KOPT-K1 (cell line): ENCODE measurements around the gene RPS5.

Source experiments
- H3K27ac ChIP-seq: fragments of 200-600 bp; sonication (generic); 2 replicates; pipeline ENCODE4 v1.5.1; 2016; ENCODE audit warnings: antibody characterized with exemption, mild to moderate bottlenecking, low read depth, low read length; ENCODE audit not compliant: poor library complexity, severe bottlenecking
- H3K36me3 ChIP-seq: fragments of 200-600 bp; sonication (generic); 2 replicates; pipeline ENCODE4 v1.5.1; 2017; ENCODE audit warnings: antibody characterized with exemption, mild to moderate bottlenecking, low read length, moderate library complexity; ENCODE audit not compliant: insufficient read depth
- H3K9me3 ChIP-seq: fragments of 200-600 bp; sonication (generic); 2 replicates; pipeline ENCODE4 v1.5.1; 2017; ENCODE audit warnings: antibody characterized with exemption, low read length, mild to moderate bottlenecking; ENCODE audit not compliant: insufficient read depth, poor library complexity, severe bottlenecking

RPS5 gene

GRCh38 chr19:58353717-58354477, 33.2 kb upstream of the RPS5 start:
- H3K36me3 ChIP-seq: peaks cover 17% of the 10 kb centered on the region; the same call in 1 of the 2 replicates
- no peak overlapping the region for H3K27ac ChIP-seq
- H3K9me3 ChIP-seq: no peaks in the 10 kb centered on the region

- peaks cover 17% of the 10 kb centered on the region; the same call in 1 of the 2 replicates for H3K36me3 ChIP-seq
- no peaks in the 10 kb centered on the region for H3K9me3 ChIP-seq
- no peak overlapping the region for H3K27ac ChIP-seq
Measured at GRCh38 chr19:58354478-58355030, 32.5 kb upstream of the RPS5 start.

GRCh38 chr19:58355215-58355796, 31.8 kb upstream of the RPS5 start:
- no peaks in the 10 kb centered on the region for H3K9me3 ChIP-seq
- peaks cover 17% of the 10 kb centered on the region; the same call in 1 of the 2 replicates for H3K36me3 ChIP-seq
- H3K27ac ChIP-seq: no peak overlapping the region

GRCh38 chr19:58355908-58356765, 30.9 kb upstream of the RPS5 start:
- Histone ChIP-seq H3K36me3 (peaks cover 17% of the 10 kb centered on the region; the same call in 1 of the 2 replicates), H3K27ac (no peak overlapping the region), H3K9me3 (no peaks in the 10 kb centered on the region)

- no peak overlapping the region for H3K27ac ChIP-seq
- peaks cover 15% of the 10 kb centered on the region; the same call in 1 of the 2 replicates for H3K36me3 ChIP-seq
- H3K9me3 ChIP-seq: no peaks in the 10 kb centered on the region
Measured at GRCh38 chr19:58356766-58357480, 30.1 kb upstream of the RPS5 start.

- peaks cover 8% of the 10 kb centered on the region; the same call in 1 of the 2 replicates for H3K36me3 ChIP-seq
- no peaks in the 10 kb centered on the region for H3K9me3 ChIP-seq
- no peak overlapping the region for H3K27ac ChIP-seq
Measured at GRCh38 chr19:58357481-58358145, 29.5 kb upstream of the RPS5 start.

- no peaks in the 10 kb centered on the region for H3K9me3 ChIP-seq
- H3K27ac ChIP-seq: peak overlapping the region; percentile 75
- no peaks in the 10 kb centered on the region for H3K36me3 ChIP-seq
Measured at GRCh38 chr19:58361900-58362271, 25.2 kb upstream of the RPS5 start.

GRCh38 chr19:58362272-58362994, 24.6 kb upstream of the RPS5 start, which contains the start of gene ZNF497:
Gene ZNF497, minus strand, starts transcription at chr19:58362751. Its CDS starts 5,116 bp downstream, at chr19:58357635.
- Histone ChIP-seq H3K27ac (peak within 1 kb of the TSS; percentile 75), H3K36me3 (no peaks in the 10 kb centered on the region), H3K9me3 (no peaks in the 10 kb centered on the region)

- H3K27ac ChIP-seq: no peak overlapping the region
- H3K36me3 ChIP-seq: no peaks in the 10 kb centered on the region
- H3K9me3 ChIP-seq: no peaks in the 10 kb centered on the region
Measured at GRCh38 chr19:58364146-58364545, 22.9 kb upstream of the RPS5 start.

GRCh38 chr19:58366585-58367430, 20.3 kb upstream of the RPS5 start:
- H3K27ac ChIP-seq: no peak overlapping the region
- H3K36me3 ChIP-seq: no peaks in the 10 kb centered on the region
- H3K9me3 ChIP-seq: no peaks in the 10 kb centered on the region

- no peak overlapping the region for H3K27ac ChIP-seq
- H3K9me3 ChIP-seq: no peaks in the 10 kb centered on the region
- H3K36me3 ChIP-seq: no peaks in the 10 kb centered on the region
Measured at GRCh38 chr19:58367698-58368454, 19.2 kb upstream of the RPS5 start.

- Histone ChIP-seq H3K9me3 (no peaks in the 10 kb centered on the region), H3K36me3 (no peaks in the 10 kb centered on the region)
Measured at GRCh38 chr19:58368561-58369360, 18.3 kb upstream of the RPS5 start.

More at GRCh38 chr19:58368561-58369360, 18.3 kb upstream of the RPS5 start:
- no peak overlapping the region for H3K27ac ChIP-seq
